ENCODE measurements around the gene FBXW2.

Gene FBXW2

GRCh38 chr9:120707170-120707569 lies 86.0 kb downstream of the FBXW2 start:
- in situ Hi-C loops (cut with HindIII; ENCODE audit: low pct_ligation_motif_present, low sequenced_read_pairs) = no loop called here
- H3K36me3 ChIP-seq (replicated peaks) = no peaks in the 10 kb centered on the region
- TF ChIP-seq CTCF (IDR thresholded peaks at IDR 0.05; ENCODE audit: low read depth, low read length, missing control alignments) = no peak
- DNase-seq = no peak
- no peaks in the 10 kb centered on the region for H3K27me3 ChIP-seq (replicated peaks)
- H3K27ac ChIP-seq = no peak overlapping the region
- H3K4me3 ChIP-seq (ENCODE audit: low read depth, low read length) = no peak overlapping the region

All from brain microvascular endothelial cell (primary cell).